Osteocyte (in vitro differentiated cells): Measurements from ENCODE around the gene PPP1R13L. TPM values are rescaled to one million over a fixed set of nuclear protein-coding genes. Genes with fewer than 3 reads are reported as not detected.

ENCODE experiments used
- DNase-seq: peaks from one replicate; pipeline ENCODE4 v3.0.0; 2021; ENCODE audit warnings: mixed read lengths; ENCODE audit not compliant: unreplicated experiment; ENCODE audit errors: extremely low spot score
- H3K27ac Mint-ChIP-seq: one replicate; pipeline ENCODE4 v1.8.0; 2021; ENCODE audit warnings: mild to moderate bottlenecking, mixed read lengths; ENCODE audit not compliant: unreplicated experiment
- H3K27me3 Mint-ChIP-seq: one replicate; pipeline ENCODE4 v1.8.0; 2021; ENCODE audit warnings: mixed read lengths; ENCODE audit not compliant: unreplicated experiment
- H3K36me3 Mint-ChIP-seq: one replicate; pipeline ENCODE4 v1.8.0; 2021; ENCODE audit warnings: mixed read lengths; ENCODE audit not compliant: unreplicated experiment
- H3K4me1 Mint-ChIP-seq: one replicate; pipeline ENCODE4 v1.8.0; 2021; ENCODE audit warnings: mixed read lengths; ENCODE audit not compliant: unreplicated experiment
- H3K4me3 Mint-ChIP-seq: one replicate; pipeline ENCODE4 v1.8.0; 2021; ENCODE audit warnings: mild to moderate bottlenecking, moderate library complexity, mixed read lengths; ENCODE audit not compliant: unreplicated experiment
- H3K9me3 Mint-ChIP-seq: one replicate; pipeline ENCODE4 v1.8.0; 2021; ENCODE audit warnings: mixed read lengths; ENCODE audit not compliant: unreplicated experiment
- long read RNA-seq: library from polyadenylated mRNA; unstranded; transcript quantifications from one replicate; pipeline ENCODE4 v2.0.0, GENCODE V29; 2021
- total RNA-seq: library from RNA; stranded (reverse); gene quantifications from 2 replicates; pipeline ENCODE4 v1.2.1, GENCODE V29; 2021
- TF ChIP-seq, protein P1 (sequence below): fragments of 200-600 bp; sonication (generic); IDR thresholded peaks from 2 replicates; pipeline ENCODE4 v1.5.0; 2021; ENCODE audit warnings: antibody characterized with exemption, mild to moderate bottlenecking, moderate library complexity

PPP1R13L gene, protein sequence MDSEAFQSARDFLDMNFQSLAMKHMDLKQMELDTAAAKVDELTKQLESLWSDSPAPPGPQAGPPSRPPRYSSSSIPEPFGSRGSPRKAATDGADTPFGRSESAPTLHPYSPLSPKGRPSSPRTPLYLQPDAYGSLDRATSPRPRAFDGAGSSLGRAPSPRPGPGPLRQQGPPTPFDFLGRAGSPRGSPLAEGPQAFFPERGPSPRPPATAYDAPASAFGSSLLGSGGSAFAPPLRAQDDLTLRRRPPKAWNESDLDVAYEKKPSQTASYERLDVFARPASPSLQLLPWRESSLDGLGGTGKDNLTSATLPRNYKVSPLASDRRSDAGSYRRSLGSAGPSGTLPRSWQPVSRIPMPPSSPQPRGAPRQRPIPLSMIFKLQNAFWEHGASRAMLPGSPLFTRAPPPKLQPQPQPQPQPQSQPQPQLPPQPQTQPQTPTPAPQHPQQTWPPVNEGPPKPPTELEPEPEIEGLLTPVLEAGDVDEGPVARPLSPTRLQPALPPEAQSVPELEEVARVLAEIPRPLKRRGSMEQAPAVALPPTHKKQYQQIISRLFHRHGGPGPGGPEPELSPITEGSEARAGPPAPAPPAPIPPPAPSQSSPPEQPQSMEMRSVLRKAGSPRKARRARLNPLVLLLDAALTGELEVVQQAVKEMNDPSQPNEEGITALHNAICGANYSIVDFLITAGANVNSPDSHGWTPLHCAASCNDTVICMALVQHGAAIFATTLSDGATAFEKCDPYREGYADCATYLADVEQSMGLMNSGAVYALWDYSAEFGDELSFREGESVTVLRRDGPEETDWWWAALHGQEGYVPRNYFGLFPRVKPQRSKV
- 48.7 and 53.5 TPM in 2 replicates for total RNA-seq
- long read RNA-seq: 0 reads

DNA sequence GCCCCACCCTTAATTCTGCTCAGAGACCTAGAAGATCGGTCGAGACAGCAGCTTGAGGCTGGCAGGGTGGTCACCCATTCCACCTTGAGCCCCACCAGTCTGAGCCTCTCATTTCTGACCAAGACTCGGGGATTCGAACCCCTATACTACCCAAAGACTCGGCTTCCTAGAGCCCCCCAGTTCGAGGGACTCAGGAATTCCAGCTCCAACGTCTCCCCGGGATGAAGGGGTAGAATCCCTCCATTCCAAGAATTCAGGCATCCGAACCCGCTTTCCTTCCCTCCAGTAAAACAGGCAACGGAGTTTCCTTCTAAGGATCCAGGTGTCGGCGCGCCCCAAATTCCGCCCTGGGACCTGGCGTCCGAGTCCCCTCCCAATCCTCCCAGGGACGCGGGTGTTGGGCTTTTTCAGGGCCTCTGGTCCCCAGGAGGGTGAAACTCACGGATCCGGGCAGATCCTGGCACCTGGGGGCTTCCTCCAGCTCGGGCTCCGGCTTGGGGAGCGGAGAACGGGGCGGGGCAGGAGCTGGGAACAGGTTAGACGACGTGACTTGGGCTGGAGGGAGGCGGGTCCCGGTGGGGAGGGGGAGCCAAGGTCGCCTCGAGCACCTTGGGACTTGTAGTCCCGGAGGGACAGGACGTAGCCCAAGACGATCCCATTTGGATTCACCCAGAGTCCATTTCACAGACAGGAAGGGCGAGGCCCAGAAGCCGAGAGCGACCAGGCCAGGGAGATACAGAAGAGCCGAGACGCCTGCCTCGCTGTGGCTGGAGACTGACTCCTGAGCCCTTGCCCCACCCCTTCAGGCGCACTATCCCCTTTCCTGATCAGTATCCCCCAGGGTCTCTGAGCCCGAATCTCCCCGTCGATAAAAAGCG lies at the start of gene PPP1R13L:
TSS of gene PPP1R13L (minus strand) at position 513 of the 878 bp plus-strand sequence. CDS start 6,751 bp downstream, outside the sequence.
- TF ChIP-seq, protein P1, sequence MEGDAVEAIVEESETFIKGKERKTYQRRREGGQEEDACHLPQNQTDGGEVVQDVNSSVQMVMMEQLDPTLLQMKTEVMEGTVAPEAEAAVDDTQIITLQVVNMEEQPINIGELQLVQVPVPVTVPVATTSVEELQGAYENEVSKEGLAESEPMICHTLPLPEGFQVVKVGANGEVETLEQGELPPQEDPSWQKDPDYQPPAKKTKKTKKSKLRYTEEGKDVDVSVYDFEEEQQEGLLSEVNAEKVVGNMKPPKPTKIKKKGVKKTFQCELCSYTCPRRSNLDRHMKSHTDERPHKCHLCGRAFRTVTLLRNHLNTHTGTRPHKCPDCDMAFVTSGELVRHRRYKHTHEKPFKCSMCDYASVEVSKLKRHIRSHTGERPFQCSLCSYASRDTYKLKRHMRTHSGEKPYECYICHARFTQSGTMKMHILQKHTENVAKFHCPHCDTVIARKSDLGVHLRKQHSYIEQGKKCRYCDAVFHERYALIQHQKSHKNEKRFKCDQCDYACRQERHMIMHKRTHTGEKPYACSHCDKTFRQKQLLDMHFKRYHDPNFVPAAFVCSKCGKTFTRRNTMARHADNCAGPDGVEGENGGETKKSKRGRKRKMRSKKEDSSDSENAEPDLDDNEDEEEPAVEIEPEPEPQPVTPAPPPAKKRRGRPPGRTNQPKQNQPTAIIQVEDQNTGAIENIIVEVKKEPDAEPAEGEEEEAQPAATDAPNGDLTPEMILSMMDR: no peak
- H3K4me1 Mint-ChIP-seq: peaks cover 51% of the 10 kb centered on the region
- peaks cover 4% of the 10 kb centered on the region for H3K36me3 Mint-ChIP-seq
- no peaks in the 10 kb centered on the region for H3K9me3 Mint-ChIP-seq
- peak within 1 kb of the TSS; percentile 97 for H3K4me3 Mint-ChIP-seq
- peak; percentile 90 for DNase-seq
- H3K27me3 Mint-ChIP-seq: no peaks in the 10 kb centered on the region
- H3K27ac Mint-ChIP-seq: peak within 1 kb of the TSS; percentile 95

DNA sequence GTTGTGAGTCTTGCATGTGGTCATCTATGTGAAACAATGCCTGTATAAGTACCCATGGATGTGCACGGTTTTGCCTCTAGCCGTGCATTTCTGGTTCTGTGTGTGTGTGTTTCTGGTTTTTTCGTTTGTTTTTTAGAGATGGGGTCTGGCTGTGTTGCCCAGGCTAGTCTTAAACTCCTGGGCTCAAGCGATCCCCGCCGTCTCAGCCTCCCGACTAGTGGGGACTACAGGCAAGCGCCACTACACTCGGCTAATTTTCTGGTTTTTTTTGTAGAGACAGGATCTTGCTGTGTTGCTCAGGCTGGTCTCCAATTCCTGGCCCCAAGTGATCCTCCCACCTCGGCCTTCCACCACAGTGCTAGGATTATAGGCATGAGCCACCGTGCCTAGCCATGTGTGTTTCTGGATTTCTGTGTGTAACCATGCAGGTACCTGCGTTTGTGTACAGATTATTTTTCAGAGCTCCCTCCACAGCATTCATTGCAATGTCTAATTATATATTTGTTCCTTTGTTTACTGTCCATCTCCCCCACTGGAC lies 47.0 kb upstream of the PPP1R13L start:
- H3K4me1 Mint-ChIP-seq: peaks cover 50% of the 10 kb centered on the region
- TF ChIP-seq, protein P1: no peak

DNA sequence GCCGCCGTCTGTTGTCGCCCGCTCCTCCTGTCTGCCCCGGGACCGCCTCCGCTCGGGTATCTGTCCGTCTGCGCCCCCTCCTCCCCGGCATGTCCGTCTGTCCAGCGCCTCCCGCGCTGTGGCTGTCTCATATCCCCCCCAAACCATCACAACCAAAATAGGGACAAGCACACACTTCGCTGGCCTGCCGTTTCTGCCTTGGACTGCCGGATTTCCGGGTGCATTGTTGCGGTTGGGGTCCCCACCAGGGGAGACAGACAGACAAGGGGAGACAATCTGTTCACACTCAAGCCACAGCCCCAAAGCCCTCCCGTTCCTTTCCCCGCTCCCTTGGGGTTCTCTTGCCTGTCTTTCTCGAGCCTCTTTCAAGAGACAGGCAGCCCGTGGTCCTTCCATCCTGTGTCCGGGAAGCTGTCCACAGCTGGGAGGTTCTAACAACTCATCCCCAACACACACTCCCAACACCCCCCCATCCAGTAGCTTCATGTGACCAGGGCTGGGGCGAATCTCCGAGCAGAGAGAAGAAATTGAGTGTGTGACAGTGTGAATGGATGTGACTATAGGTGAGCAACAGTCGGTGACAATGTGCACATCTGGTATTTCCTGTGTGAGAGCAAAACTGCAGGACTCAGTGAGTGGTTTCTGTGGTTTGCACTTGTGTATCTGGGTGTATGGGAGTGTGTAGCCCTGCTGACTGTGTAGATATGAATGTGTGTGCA lies 46.4 kb upstream of the PPP1R13L start:
- peaks cover 47% of the 10 kb centered on the region for H3K4me1 Mint-ChIP-seq
- DNase-seq: no peak
- no peaks in the 10 kb centered on the region for H3K27me3 Mint-ChIP-seq
- peak overlapping the region; percentile 85 for H3K4me3 Mint-ChIP-seq
- H3K9me3 Mint-ChIP-seq: no peaks in the 10 kb centered on the region
- H3K36me3 Mint-ChIP-seq: no peaks in the 10 kb centered on the region
- TF ChIP-seq, protein P1: no peak
- H3K27ac Mint-ChIP-seq: peak overlapping the region; percentile 99

More for the DNA sequence above, 47.0 kb upstream of the PPP1R13L start:
- no peaks in the 10 kb centered on the region for H3K27me3 Mint-ChIP-seq
- H3K4me3 Mint-ChIP-seq: peak overlapping the region; percentile 85
- no peaks in the 10 kb centered on the region for H3K9me3 Mint-ChIP-seq
- H3K36me3 Mint-ChIP-seq: no peaks in the 10 kb centered on the region
- peak overlapping the region; percentile 99 for H3K27ac Mint-ChIP-seq
- DNase-seq: no peak

DNA sequence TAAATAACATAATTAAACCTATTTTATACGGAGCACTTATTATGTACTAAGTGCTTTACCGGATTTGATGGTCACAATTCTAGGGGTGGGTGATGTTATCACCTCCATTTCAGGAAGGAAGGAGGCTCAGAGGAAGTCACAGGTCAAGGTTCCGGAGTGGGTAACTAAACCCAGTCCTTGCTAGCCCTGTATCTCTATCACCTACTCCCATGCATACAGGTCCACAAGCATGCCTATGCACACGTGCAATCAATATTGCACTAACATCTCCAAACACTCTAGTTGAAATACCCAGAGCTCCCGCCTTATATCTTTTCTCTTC lies 45.1 kb upstream of the PPP1R13L start:
- H3K36me3 Mint-ChIP-seq: no peaks in the 10 kb centered on the region
- DNase-seq: no peak
- peak overlapping the region; percentile 91 for H3K4me3 Mint-ChIP-seq
- H3K27ac Mint-ChIP-seq: peak overlapping the region; percentile 99
- H3K27me3 Mint-ChIP-seq: no peaks in the 10 kb centered on the region
- no peaks in the 10 kb centered on the region for H3K9me3 Mint-ChIP-seq
- TF ChIP-seq, protein P1: no peak
- peaks cover 33% of the 10 kb centered on the region for H3K4me1 Mint-ChIP-seq
